Measurements from ENCODE around the gene HSPA12A. TPM values are rescaled to one million over a fixed set of nuclear protein-coding genes. Genes with fewer than 3 reads are reported as not detected.

Gene HSPA12A
- total RNA-seq, 4 donors from 2014 or later = 20.2 to 55.1 (median 32.5) TPM

GRCh38 chr10:116722736-116723427 is 19.5 kb downstream of the HSPA12A start:
- TF ChIP-seq CTCF (IDR thresholded peaks at IDR 0.05) = no peak
- DNase-seq (ENCODE audit: low spot score) = no peak

GRCh38 chr10:116721547-116722392 is 20.6 kb downstream of the HSPA12A start:
- ATAC-seq (ENCODE audit: low FRiP score) (no peak), DNase-seq (ENCODE audit: low spot score) (no peak)
- TF ChIP-seq CTCF (IDR thresholded peaks at IDR 0.05) = no peak

More at GRCh38 chr10:116722736-116723427, 19.5 kb downstream of the HSPA12A start:
- no peak for ATAC-seq (ENCODE audit: low FRiP score)

DNA sequence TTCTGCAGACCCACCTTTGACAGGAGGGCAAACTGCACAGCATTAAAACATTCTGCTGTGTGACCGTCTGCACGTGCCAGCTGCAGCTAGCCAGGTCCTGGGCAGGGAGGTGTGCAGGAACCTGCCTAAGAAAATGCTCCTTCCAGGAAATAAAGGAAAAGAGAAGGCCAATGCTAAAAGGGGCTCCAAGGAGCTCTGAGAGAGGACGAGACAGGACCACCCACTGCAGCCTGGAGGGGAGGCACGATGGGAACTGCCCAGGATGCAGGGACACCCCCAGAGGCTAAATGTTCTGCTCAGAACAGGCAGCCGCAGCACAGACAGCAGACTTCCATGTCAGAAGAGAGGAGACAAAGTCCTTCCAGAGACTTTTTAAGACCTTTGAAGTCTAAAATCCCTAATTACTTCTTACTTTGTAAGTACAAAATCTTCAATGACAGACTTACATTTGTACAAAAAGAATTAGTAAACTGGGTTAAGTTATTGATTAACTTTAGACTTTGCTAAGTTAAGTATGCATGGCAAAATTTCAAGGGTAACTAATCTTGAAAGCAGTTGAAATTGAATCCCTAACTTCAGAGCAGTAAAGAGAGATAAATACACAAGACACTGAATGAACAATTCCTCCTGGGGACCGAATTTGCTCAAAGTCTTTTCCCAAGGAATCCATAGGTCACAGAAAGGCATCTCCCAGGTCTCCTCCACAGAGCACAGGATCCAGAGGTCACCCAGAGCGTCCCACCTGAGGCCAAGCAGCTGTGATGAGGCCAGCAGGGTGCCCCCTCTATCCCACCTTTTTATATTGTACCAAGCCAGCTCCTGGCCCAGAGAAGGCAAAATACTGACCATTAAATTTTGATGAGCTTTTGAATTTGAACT is 21.5 kb downstream of the HSPA12A start:
- no peak for TF ChIP-seq CTCF (IDR thresholded peaks at IDR 0.05)
- ATAC-seq (ENCODE audit: low FRiP score) (no peak), DNase-seq (ENCODE audit: low spot score) (no peak)

DNA sequence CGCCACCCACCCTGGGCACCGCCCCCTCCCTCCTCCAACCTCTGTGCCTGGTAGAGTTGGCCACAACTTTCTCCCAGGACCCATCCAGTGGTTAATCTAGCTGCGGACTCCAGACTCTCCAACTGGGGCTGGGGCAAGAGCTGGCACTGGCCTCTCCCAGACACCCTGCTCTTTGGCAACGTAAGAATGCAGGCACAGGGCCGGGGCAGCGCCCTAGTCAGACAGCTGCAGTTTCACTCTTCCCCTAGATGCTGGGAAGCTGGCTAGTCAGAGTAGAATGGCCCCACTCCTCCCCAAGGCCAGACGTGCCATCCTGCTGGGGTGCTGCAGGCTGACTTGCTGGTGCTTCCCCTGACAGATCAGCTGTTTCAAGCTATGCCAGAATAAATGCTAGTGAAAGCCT is 22.1 kb downstream of the HSPA12A start:
- no peak for TF ChIP-seq CTCF (IDR thresholded peaks at IDR 0.05)
- no peak for DNase-seq (ENCODE audit: low spot score)
- ATAC-seq (ENCODE audit: low FRiP score) = peak; percentile 50

DNA sequence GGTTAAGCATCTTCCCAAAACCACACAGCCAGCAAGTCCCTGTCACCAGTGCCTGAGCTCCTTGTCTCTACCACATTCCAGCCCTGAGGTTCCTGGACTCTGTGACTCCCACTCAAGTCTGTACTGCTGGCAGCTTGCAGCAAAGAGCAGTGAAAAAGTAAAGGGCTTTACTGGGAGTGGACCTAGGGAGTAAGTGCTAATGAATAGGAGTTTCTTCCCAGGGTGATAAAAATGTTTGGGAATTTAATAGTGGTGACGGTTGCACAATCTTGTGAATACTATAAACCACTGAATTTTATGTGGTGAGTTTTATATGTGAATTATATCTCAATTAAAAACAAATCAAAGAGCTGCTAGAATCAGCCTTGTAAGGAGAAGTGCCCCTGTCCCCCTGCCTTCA is 22.6 kb downstream of the HSPA12A start:
- TF ChIP-seq CTCF (IDR thresholded peaks at IDR 0.05) = no peak
- ATAC-seq (ENCODE audit: low FRiP score) (peak; percentile 37), DNase-seq (ENCODE audit: low spot score) (no peak)

GRCh38 chr10:116718058-116718457 is 24.3 kb downstream of the HSPA12A start:
- no peak for TF ChIP-seq CTCF (IDR thresholded peaks at IDR 0.05)
- DNase-seq (ENCODE audit: low spot score) (no peak), ATAC-seq (ENCODE audit: low FRiP score) (no peak)
